ENCODE measurements around the gene UBA5.

UBA5 gene

GRCh38 chr3:132694991-132695390 lies 34.9 kb downstream of the UBA5 start:
- H3K9ac ChIP-seq: no peak overlapping the region
- no peaks in the 10 kb centered on the region for H3K27me3 ChIP-seq (ENCODE audit: control insufficient read depth, insufficient read depth, low read length)
- no peaks in the 10 kb centered on the region for H3K36me3 ChIP-seq (ENCODE audit: control insufficient read depth, insufficient read depth, low read length)
- H2AFZ ChIP-seq: no peak overlapping the region
- H3K4me3 ChIP-seq (ENCODE audit: low read depth, low read length): no peak overlapping the region
- no peaks in the 10 kb centered on the region for H3K4me1 ChIP-seq
- no peak for TF ChIP-seq CTCF (IDR thresholded peaks at IDR 0.05)
- no peak overlapping the region for H3K27ac ChIP-seq
- no peaks in the 10 kb centered on the region for H3K79me2 ChIP-seq
- H3K4me2 ChIP-seq (ENCODE audit: low read length): no peak overlapping the region
- no peaks in the 10 kb centered on the region for H3K9me3 ChIP-seq (ENCODE audit: control insufficient read depth, low read length)

- Histone ChIP-seq H3K79me2 (no peaks in the 10 kb centered on the region), H2AFZ (no peak overlapping the region), H3K9me3 (ENCODE audit: control insufficient read depth, low read length) (no peaks in the 10 kb centered on the region), H3K4me1 (no peaks in the 10 kb centered on the region), H3K4me2 (ENCODE audit: low read length) (no peak overlapping the region), H3K4me3 (ENCODE audit: low read depth, low read length) (no peak overlapping the region), H3K9ac (no peak overlapping the region), H3K27me3 (ENCODE audit: control insufficient read depth, insufficient read depth, low read length) (no peaks in the 10 kb centered on the region), H3K27ac (no peak overlapping the region), H3K36me3 (ENCODE audit: control insufficient read depth, insufficient read depth, low read length) (no peaks in the 10 kb centered on the region)
- TF ChIP-seq CTCF (IDR thresholded peaks at IDR 0.05): no peak
These were observed 35.3 kb downstream of the UBA5 start for GRCh38 chr3:132695422-132695821.

- Histone ChIP-seq H3K79me2 (no peaks in the 10 kb centered on the region), H3K4me2 (ENCODE audit: low read length) (no peak overlapping the region), H3K4me3 (ENCODE audit: low read depth, low read length) (no peak overlapping the region), H3K27ac (no peak overlapping the region), H3K27me3 (ENCODE audit: control insufficient read depth, insufficient read depth, low read length) (no peaks in the 10 kb centered on the region), H3K9me3 (ENCODE audit: control insufficient read depth, low read length) (no peaks in the 10 kb centered on the region), H3K36me3 (ENCODE audit: control insufficient read depth, insufficient read depth, low read length) (no peaks in the 10 kb centered on the region), H3K9ac (no peak overlapping the region), H2AFZ (no peak overlapping the region), H3K4me1 (no peaks in the 10 kb centered on the region)
- no peak for TF ChIP-seq CTCF (IDR thresholded peaks at IDR 0.05)
These were observed 43.6 kb downstream of the UBA5 start for GRCh38 chr3:132703733-132704132.

- no peaks in the 10 kb centered on the region for H3K27me3 ChIP-seq (ENCODE audit: control insufficient read depth, insufficient read depth, low read length)
- no peak overlapping the region for H3K4me3 ChIP-seq (ENCODE audit: low read depth, low read length)
- no peak overlapping the region for H3K9ac ChIP-seq
- no peaks in the 10 kb centered on the region for H3K79me2 ChIP-seq
- H3K27ac ChIP-seq: no peak overlapping the region
- no peaks in the 10 kb centered on the region for H3K4me1 ChIP-seq
- H3K4me2 ChIP-seq (ENCODE audit: low read length): no peak overlapping the region
- no peaks in the 10 kb centered on the region for H3K36me3 ChIP-seq (ENCODE audit: control insufficient read depth, insufficient read depth, low read length)
- TF ChIP-seq CTCF (IDR thresholded peaks at IDR 0.05): no peak
- no peak overlapping the region for H2AFZ ChIP-seq
- H3K9me3 ChIP-seq (ENCODE audit: control insufficient read depth, low read length): no peaks in the 10 kb centered on the region
These were observed 49.6 kb downstream of the UBA5 start for GRCh38 chr3:132709761-132710160.

- Histone ChIP-seq H3K4me1 (no peaks in the 10 kb centered on the region), H3K4me3 (ENCODE audit: low read depth, low read length) (no peak overlapping the region), H3K4me2 (ENCODE audit: low read length) (no peak overlapping the region), H3K36me3 (ENCODE audit: control insufficient read depth, insufficient read depth, low read length) (no peaks in the 10 kb centered on the region), H3K79me2 (no peaks in the 10 kb centered on the region), H3K9ac (no peak overlapping the region), H3K27ac (no peak overlapping the region), H3K9me3 (ENCODE audit: control insufficient read depth, low read length) (no peaks in the 10 kb centered on the region), H3K27me3 (ENCODE audit: control insufficient read depth, insufficient read depth, low read length) (no peaks in the 10 kb centered on the region), H2AFZ (no peak overlapping the region)
- TF ChIP-seq CTCF (IDR thresholded peaks at IDR 0.05): no peak
These were observed 50.2 kb downstream of the UBA5 start for GRCh38 chr3:132710311-132710710.
